AG10803 (cell line): ENCODE results near the gene EDN1.

Source experiments
- DNase-seq: peaks from one replicate; pipeline ENCODE4 v3.0.0; 2010; ENCODE audit warnings: low read depth
- H3K4me3 ChIP-seq: 2 replicates; pipeline ENCODE4 v1.5.1; 2011; ENCODE audit warnings: mild to moderate bottlenecking, low read length, control low read depth
- CTCF ChIP-seq: conservative IDR thresholded peaks from 2 replicates; pipeline ENCODE4 v1.5.1; 2011; ENCODE audit warnings: mild to moderate bottlenecking, low read length, control low read depth, inconsistent platforms

Gene EDN1

GRCh38 chr6:12335131-12335527 is 45.0 kb downstream of the EDN1 start:
- TF ChIP-seq CTCF = no peak
- H3K4me3 ChIP-seq = no peak overlapping the region
- no peak for DNase-seq

- DNase-seq = no peak
- no peak overlapping the region for H3K4me3 ChIP-seq
- no peak for TF ChIP-seq CTCF
These were observed 45.6 kb downstream of the EDN1 start for GRCh38 chr6:12335717-12336116.

GRCh38 chr6:12336121-12336971 is 46.2 kb downstream of the EDN1 start:
- H3K4me3 ChIP-seq = no peak overlapping the region
- no peak for DNase-seq
- no peak for TF ChIP-seq CTCF

- TF ChIP-seq CTCF = no peak
- DNase-seq = no peak
- no peak overlapping the region for H3K4me3 ChIP-seq
These were observed 48.9 kb downstream of the EDN1 start for GRCh38 chr6:12339022-12339421.

GRCh38 chr6:12339808-12340487 is 49.8 kb downstream of the EDN1 start:
- TF ChIP-seq CTCF = no peak
- DNase-seq = no peak
- no peak overlapping the region for H3K4me3 ChIP-seq

GRCh38 chr6:12340488-12340818 is 50.3 kb downstream of the EDN1 start:
- DNase-seq = no peak
- no peak for TF ChIP-seq CTCF
- no peak overlapping the region for H3K4me3 ChIP-seq

GRCh38 chr6:12342664-12343063 is 52.5 kb downstream of the EDN1 start:
- TF ChIP-seq CTCF = no peak
- no peak overlapping the region for H3K4me3 ChIP-seq
- no peak for DNase-seq
